Dermis microvascular lymphatic vessel endothelial cell (primary cell): ENCODE measurements around the gene RELN. TPM values are rescaled to one million over a fixed set of nuclear protein-coding genes. Genes with fewer than 3 reads are reported as not detected.

Experiments used
- DNase-seq, 2 donors: peaks; one replicate each; pipeline versions ENCODE4 v3.0.0 to v3.0.0-alpha.2; 2010; ENCODE audit warnings: low read depth in 2 of 2
- total RNA-seq: library from RNA; depleted of rRNA; stranded (reverse); fragments of >200 nt; gene quantifications from 2 replicates; pipeline ENCODE4 v1.2.1, GENCODE V29; 2014

The RELN gene
- total RNA-seq, 1 donor from 2014 or later = 413 TPM

GRCh38 chr7:103727982-103728610 lies 261.4 kb downstream of the RELN start:
- DNase-seq = no peak

DNA sequence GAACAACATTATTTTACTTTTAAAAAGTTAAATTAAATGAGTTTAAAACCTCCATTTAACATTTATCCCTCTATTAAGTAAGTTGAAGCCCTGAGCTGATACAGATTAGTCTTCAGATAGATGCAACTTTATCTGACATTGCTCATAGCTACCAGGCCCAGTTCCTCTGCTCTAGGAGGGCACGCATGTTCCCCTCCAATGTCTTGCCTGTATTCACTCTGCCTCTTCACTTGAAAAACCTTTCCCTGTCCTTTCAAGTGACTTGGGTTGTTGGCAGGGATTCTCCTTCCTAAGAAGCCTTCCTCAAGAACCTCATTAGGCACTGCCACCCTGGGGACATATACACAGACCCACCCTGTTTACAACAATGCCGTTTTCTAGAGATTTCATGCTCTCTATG lies 270.4 kb downstream of the RELN start:
- peak in 1 of 2 donors; percentile 24 for DNase-seq

DNA sequence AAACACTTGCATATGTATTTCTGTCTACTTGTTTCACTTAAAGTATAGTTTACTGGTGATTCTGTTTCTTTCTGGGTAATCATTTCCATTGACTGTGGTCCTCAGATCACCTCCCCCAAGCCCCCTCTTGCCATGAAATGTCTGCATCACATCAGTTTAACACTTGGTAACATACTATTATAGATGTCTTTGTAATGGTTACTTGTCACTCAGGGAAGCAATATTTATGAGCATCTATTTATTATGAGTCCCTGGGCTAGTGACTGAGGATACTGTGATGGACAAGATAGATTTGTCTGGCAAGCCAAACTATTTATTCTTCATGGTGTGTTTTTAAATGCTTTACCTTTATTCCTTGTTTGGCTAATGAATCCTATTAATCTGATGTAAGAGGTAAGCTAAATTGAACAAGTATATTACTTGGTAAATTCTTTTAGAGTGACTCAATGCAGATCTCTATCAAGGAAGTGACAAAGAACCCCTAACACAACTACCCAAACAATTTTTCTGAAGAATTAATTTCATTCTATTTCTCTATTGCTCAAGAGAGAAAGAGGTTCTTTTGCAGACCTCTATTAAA lies 270.9 kb downstream of the RELN start:
- DNase-seq = peak; percentile 10 to 66

- DNase-seq = no peak
These were observed 271.9 kb downstream of the RELN start for GRCh38 chr7:103717574-103717973.

- no peak for DNase-seq
These were observed 273.9 kb downstream of the RELN start for GRCh38 chr7:103715376-103716120.

DNA sequence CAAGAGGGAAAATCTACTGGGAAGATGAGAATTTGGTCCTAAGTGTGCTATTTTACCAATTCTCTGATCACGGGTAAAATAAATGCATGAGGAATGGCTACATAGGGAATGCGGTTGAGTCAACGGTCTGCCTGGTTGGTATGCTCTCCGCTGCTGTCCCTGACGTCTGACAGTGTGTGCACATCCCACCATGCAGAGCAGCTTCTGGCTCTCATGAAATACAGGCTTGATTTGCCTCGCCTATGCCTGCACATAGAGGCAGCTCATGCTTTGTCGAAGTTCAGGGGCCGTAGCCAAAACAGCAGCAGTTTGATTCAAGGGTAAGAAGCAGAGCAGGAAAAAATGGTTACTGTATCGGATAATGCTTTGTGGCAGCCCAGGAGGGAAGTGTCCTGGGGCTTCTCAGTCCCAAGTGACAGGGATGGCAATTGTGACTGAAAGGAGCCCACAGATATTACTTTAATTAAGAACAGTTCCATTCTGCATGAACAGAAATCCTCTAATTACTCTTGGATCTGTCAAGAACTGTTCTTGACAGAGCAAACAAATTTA lies 275.0 kb downstream of the RELN start:
- no peak for DNase-seq

GRCh38 chr7:103712991-103713778 lies 276.3 kb downstream of the RELN start:
- no peak for DNase-seq

DNA sequence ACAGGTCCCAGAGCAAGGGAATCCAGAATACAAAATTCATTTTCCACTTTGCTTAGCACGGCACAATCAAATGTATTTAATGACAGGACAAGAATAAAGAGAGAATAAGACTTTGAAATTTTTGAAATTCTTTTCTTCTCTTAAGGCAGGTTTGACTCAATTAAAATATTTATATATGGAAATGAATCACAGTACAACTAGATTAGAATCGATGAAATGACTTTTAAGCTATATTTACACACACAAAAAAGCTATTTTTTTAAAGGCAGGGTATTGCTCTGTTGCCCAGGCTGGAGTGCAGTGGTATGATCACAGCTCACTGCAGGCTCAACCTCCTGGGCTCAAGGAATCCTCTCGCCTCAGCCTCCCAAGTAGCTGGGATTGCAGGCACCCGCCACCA lies 278.0 kb downstream of the RELN start:
- DNase-seq = no peak

DNA sequence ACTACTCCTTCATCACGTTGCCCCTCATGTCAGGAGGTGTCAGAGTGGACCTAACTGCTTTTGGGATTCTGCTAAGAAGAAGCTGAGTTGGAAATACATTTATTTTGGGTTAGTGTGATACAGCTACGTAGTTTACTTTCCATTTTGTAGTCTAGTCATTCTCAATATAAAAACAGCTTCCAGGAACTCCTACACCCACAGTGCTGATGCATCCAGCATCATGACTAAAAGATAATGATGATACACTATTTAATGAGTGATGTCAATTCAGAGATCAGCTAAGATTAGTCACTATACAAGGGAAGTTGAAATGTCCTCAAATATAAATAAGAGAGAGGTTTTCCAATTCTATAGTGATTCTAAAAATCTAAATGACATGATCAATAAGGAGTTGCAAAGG lies 279.2 kb downstream of the RELN start:
- DNase-seq = no peak

DNA sequence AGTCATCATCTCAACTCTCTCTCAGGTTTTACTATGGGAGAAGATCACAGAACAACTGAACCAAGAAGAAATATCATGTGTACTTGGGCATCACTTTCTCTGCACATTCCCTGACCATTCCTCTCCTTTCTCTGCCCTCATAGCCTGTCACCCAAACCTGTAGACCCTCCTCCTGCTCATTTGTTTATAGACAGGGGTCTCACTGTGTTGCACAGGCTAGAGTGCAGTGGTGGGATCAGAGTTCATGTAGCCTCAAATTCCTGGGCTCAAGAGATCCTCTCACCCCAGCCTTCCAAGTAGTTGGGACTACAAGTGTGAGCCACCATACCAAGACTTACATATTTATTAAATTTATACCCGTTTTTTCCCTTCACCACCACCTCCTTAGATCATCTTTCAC lies 282.7 kb downstream of the RELN start:
- no peak for DNase-seq

- no peak for DNase-seq
These were observed 283.9 kb downstream of the RELN start for GRCh38 chr7:103705542-103705941.

- no peak for DNase-seq
These were observed 284.8 kb downstream of the RELN start for GRCh38 chr7:103704701-103705100.

DNA sequence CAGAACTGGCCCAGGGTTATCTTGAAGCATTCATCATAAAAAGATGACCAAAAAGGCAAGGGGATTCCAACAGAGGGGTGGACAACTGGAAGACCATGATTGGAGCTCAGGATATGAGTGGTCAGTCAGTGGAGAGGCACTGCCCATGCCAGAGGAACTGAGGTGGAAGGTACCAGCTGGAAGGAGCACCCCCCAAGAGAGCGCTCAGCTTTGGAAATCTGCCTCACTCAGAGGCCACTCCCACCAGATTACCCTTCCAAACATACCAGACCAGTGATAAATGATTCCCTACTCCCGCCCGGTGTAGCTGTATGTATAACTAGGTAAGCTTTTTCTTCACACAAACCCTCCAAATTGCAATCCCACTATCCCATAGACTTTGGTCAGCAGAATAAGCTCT lies 286.5 kb downstream of the RELN start:
- DNase-seq = no peak

GRCh38 chr7:103702454-103702853 lies 287.0 kb downstream of the RELN start:
- peak in 1 of 2 donors; percentile 45 for DNase-seq

DNA sequence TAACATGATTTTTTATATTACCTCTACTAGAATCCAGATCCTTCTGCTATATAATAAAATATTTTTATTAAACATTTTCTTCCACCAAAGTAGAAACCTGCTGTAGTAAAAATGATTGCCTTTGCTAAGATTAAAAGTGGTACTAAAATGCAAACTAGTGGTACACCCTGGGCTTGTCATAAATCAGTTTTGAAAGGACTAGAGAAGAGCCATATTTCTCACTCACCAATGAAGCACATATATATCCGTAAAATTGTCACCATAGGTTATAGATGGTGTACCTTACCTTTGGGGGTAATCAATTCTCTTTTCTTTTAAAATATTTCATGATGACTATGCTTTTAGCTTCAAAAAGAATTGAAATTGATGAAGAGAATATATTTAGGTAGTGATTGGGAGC lies 290.4 kb downstream of the RELN start:
- no peak for DNase-seq

GRCh38 chr7:103698064-103698463 lies 291.4 kb downstream of the RELN start:
- DNase-seq = no peak

DNA sequence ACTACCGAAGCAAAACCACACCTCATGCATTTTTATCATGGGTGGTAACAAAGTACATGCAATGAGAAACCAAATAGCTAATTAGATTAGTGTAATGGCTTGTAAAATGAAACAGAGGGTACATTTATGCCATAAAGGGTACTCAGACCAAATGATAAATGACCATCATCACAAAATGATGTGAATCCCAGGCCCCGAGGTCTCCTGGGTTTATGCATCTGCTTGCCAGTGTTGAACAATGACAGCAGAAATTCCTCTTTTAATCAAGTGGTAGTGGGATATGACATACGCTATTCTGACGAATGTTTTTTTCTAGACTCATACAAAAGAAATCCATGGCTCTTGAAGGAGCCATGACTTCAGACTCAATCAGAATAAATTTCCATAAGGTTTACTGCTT lies 293.9 kb downstream of the RELN start:
- DNase-seq = no peak

DNA sequence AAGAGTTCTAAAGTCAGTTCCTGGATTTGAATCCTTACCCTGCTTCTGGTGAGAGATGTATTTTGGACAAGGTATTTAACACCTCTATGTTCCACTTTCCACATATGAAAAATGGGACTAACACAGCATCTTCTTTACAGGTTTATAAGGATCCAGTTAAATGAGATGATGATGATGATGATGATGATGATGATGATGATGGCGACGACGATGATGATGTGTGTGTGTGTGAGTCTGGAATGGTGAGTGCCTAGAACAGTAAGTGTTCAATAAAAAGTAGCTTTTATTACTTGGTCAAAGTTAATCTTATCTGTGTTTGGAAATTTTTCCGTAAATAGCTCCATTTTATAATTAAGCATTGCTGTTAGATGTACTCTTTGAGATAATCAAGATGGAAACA lies 295.2 kb downstream of the RELN start:
- no peak for DNase-seq

DNA sequence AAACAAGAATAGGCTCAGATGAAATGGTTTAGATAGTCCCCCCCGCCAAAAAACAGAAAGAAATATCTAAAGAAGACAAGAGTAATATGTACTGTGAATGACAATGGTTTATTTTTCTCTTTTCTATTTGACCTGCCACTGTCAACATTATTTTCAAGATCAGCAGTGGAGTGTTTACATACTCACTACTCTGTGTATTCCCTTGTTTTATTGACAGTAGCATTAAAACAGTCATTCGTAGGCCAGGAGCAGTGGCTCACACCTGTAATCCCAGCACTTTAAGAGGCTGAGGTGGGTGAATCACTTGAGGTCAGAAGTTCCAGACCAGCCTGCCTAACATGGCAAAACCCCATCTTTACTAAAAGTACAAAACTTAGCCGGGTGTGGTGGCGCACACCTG lies 298.2 kb downstream of the RELN start:
- no peak for DNase-seq

- DNase-seq = no peak
These were observed 299.1 kb downstream of the RELN start for GRCh38 chr7:103690242-103690974.

DNA sequence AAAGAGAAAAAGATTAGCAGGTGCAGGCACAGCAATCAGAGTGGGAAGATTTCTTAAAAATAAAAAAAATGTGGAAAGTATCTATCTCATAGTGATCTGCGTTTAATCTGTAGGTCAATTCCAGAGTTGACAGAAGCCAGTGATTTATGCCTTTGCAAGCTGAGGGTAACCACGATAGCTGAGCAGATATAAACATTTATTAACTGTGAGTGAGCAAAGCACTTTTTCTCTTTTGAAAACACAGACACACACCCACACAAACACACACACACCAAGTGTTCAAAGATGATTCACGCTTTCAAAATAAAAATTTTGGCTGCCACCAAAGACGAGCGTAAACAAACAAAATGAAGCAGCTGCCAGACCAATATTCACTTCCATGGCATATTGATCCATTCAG lies 300.2 kb downstream of the RELN start:
- DNase-seq = no peak
